ENCODE measurements around the gene ZNF536.

DNA sequence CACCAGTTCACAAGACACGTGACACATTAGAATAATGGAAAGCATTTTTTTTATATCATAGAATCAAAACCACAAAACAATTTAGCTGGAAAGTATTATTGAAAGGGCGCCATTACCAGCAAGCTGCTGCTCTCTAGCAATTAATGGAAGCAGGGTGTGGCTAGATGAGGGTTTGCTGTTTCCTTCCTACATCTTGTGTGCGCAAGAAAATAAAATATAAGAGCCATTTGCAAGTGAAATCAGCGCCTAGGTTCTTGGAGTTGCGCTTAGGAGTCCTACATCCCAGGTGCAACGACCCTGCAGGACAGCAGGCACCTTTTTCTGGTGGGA lies 140.9 kb downstream of the ZNF536 start:
- TF ChIP-seq, protein P1, sequence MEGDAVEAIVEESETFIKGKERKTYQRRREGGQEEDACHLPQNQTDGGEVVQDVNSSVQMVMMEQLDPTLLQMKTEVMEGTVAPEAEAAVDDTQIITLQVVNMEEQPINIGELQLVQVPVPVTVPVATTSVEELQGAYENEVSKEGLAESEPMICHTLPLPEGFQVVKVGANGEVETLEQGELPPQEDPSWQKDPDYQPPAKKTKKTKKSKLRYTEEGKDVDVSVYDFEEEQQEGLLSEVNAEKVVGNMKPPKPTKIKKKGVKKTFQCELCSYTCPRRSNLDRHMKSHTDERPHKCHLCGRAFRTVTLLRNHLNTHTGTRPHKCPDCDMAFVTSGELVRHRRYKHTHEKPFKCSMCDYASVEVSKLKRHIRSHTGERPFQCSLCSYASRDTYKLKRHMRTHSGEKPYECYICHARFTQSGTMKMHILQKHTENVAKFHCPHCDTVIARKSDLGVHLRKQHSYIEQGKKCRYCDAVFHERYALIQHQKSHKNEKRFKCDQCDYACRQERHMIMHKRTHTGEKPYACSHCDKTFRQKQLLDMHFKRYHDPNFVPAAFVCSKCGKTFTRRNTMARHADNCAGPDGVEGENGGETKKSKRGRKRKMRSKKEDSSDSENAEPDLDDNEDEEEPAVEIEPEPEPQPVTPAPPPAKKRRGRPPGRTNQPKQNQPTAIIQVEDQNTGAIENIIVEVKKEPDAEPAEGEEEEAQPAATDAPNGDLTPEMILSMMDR (IDR thresholded peaks at IDR 0.05) = no peak
- TF ChIP-seq POLR2A (IDR thresholded peaks at IDR 0.05) (no peak), POLR2AphosphoS5 (IDR thresholded peaks at IDR 0.05) (no peak), EP300 (IDR thresholded peaks at IDR 0.05) (no peak)
